HG03565 (cell line): ENCODE results near the gene IMMP1L.
A peak's percentile ranks its signal among the peaks of the same experiment; 100 is the strongest.
"Not testable (repeated sequence)": the region's sequence is repeated elsewhere in the genome, so short reads cannot be mapped to it uniquely, and the experiment has no call there.

Source experiments
- ATAC-seq: cut with Tn5 transposase; IDR thresholded peaks from one replicate; pipeline ENCODE4 v1.9.1; 2021; ENCODE audit warnings: mild to moderate bottlenecking, moderate library complexity; ENCODE audit not compliant: unreplicated experiment

The IMMP1L gene, protein sequence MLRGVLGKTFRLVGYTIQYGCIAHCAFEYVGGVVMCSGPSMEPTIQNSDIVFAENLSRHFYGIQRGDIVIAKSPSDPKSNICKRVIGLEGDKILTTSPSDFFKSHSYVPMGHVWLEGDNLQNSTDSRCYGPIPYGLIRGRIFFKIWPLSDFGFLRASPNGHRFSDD

GRCh38 chr11:31509429-31510345 is at the start of gene IMMP1L, which contains the start of gene ELP4:
TSS of gene IMMP1L (minus strand) at chr11:31509622. CDS start at chr11:31463276, 46,346 bp downstream.
TSS of gene ELP4 (plus strand) at chr11:31509767. CDS start at chr11:31509785, 18 bp downstream.
- peak; percentile 99 for ATAC-seq

DNA sequence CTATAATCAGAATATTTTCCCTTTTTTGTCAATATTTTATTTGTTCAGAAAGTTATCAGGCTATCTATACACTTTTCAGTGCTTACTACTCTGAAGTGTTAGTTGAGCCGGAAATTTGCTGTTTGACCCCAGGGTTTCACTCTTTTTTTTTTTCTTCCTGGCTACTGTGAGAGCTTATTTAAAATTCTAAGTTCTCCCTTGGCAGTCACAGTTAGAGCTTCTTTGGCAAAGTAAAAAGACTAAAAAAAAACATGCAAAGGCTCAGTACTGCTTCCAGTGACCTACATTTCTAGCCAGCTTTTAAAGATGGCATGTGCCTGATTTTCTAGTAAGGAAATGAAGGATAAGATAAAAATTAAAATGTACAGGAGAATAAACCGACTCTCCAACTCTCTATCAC is 48.6 kb upstream of the IMMP1L start:
- ATAC-seq: no peak

- ATAC-seq: no peak
These were observed 46.5 kb upstream of the IMMP1L start for GRCh38 chr11:31555938-31556337.

- ATAC-seq: no peak
These were observed 33.4 kb upstream of the IMMP1L start for GRCh38 chr11:31542862-31543261.

DNA sequence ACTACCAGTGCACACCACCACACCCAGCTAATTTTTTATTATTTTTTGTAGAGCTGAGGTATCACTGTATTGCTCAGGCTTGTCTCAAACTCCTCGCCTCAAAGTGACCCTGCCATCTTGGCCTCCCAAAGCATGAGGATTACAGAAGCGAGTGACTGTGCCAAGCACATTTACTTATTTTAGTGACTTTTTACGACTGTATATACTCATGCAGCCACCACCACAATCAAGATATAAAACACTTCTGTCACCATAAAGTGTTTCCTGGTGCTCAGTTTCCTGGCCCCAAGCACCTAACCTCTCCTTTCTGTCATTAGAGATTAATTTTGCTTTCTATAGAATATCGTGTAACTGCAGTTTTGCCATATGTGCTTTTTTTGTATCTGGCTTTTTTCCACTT is 26.1 kb upstream of the IMMP1L start:
- no peak for ATAC-seq

DNA sequence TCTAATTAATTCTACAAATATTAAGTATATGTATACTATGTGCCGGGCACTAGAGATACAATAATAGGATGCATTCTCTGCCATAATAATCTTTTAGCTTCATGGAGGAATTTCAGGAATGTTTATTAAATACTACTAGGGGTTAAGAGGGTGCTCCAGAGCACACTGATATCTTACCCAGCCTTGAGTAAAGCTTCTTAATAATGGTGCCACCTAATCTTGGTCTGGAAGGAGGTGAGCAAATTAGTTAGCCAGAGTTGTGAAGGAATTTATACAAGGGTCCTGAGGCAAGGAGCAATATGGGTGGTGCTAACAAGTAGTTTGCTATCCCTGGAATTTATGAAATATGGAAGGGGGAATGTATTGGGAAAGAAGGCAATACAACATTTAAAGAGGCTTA is 21.9 kb upstream of the IMMP1L start:
- ATAC-seq: no peak

DNA sequence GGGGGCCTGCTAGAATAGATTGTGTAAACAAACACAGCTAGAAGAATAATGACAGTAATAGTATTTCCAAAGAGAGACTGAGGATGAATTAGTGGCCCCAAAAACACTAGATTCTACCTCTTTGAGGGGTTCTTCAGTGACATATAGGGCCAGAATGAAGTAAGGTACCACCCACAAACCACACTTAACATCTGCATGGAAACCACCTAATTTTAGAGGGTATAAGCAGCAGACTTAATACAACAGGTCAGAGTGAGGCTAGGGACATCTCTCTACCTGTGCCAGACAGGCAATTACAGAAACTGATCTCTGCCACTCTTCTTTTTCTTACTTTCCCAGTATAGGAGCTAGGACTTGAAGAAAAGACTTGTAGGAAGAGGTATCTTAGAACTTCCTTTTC is 20.3 kb upstream of the IMMP1L start:
- peak; percentile 60 for ATAC-seq

DNA sequence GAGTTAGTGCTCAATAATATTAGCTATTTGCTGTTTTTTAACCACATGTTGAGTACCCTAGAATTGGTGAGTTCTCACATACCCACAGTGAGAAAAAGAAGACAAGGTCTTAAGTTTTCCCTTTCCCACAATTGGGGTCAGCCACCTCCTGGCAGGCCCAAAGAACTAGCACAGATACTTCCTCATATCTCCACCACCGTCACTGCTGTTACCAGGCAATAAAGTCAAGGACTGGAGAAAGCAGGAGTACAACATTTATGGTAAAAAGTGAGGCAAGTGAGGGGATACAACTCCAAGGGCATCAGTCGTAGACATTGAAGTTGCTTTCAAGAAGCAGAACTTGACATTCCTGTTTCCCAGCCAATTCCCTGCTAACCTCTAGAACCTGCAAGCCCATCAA is 19.8 kb upstream of the IMMP1L start:
- no peak for ATAC-seq

- ATAC-seq: no peak
These were observed 12.2 kb upstream of the IMMP1L start for GRCh38 chr11:31521497-31522150.

GRCh38 chr11:31512117-31512516 is 2.7 kb upstream of the IMMP1L start:
- ATAC-seq: no peak

DNA sequence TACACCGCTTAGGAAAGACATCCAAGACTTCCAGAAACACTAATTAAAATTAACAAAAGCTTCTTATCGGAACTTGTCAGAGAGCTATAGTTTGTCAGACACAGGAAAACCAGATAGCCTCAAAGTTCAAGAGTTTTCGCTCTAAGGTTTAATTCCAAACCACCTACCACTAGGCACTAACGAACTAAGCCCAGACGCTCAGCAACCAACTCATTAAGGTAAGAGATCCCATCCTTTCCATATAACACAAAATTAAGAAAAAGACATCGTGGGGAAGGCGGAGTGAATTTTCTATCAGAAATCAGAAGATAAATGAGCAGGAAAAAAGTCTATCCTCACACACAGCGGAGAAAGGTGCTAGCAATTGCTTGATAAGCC is 382 bp downstream of the IMMP1L start:
- ATAC-seq: no peak

GRCh38 chr11:31500560-31500959 is 8.9 kb downstream of the IMMP1L start:
- ATAC-seq: no peak

GRCh38 chr11:31499576-31500178 is 9.7 kb downstream of the IMMP1L start:
- ATAC-seq: no peak

DNA sequence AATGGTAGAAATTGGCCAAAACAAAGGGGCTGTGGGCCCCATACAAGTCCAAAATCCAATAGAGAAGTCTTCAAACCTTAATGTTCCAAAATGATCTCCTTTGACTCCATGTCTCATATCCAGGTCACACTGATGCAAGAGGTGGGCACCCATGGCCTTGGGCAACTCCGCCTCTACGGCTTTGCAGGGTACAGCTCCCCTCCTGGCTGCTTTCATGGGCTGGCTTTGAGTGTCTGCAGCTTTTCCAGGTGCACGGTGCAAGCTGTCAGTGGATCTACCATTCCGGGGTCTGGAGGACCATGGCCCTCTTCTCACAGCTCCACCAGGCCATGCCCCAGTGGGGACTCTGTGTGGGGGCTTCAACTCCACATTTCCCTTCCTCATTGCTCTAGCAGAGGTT is 15.7 kb downstream of the IMMP1L start:
- ATAC-seq: not testable (repeated sequence)

DNA sequence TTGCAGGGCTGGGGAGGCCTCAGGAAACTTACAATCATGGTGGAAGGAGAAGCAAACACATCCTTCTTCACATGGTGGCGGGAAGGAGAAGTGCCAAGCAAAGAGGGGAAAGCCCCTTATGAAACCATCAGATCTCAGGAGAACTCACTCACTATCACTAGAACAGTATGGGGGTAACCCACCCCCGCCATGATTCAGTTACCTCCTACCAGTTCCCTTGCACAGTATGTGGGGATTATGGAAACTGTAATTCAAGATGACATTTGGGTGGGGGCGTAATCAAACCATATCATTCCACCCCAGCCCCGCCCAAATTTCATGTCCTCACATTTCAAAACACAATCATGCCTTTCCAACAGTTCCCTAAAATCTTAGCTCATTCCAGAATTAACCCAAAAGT is 16.2 kb downstream of the IMMP1L start:
- ATAC-seq: no peak

DNA sequence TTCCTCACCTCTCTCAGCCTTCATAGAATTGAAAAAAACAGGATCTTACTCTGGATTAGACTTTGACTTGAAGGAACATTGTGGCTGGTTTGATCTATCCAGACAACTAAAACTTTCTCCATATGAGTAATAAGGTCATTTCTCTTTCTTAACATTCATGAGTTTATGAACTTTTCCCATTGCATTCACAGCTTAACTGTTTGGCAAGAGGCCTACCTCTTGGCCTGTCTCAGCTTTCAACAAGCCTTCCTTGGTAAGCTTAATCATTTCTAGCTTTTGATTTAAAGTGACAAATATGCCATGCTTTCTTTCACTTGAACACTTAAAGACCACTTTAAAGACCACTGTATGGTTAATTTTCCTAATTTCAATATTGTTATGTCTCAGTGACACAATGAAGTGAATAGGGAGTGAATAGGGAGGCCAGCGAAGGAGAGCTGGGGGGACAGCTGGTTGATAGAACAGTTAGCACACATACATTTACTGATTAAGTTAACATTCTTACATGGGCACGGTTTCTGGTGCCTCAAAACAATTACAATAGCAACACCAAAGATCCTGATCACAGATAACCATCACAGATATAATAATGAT is 17.0 kb downstream of the IMMP1L start:
- ATAC-seq: no peak

DNA sequence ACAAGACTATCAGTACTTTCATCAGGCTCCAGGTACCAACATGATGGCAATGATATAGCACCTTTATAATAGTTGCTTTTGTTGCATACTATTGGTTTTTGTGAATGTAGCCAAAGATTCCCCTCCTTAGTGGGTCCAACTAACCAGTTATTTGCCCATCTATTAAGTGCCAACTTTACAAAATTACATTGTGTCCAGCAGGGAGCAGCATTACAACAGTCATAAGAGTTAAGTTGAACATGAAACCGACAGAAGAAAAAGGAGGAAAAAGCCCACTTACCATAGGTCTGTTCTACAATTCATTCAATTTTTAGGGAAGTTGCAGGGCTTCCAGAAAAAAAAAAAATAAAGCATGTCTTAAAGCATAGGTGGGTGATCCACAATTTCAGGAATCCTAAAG is 21.6 kb downstream of the IMMP1L start:
- ATAC-seq: no peak

DNA sequence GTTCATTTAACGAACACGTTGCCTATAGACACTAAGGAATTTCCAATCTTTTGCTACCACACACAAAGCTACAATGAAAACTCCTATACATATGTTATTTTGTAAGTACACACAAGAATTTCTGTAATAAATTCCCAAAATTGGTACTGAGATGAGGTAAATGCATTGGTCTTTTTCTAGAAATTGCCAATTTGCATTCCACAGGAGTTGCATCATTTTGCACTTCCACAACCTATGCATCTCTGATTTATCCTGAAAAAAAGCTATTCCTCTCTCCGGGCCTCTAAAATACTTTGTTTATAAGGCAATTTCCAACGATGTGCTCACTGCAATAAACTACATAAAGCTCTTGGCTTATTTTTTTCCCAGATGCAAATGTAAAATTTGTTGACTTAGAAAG is 24.9 kb downstream of the IMMP1L start:
- no peak for ATAC-seq

- ATAC-seq: no peak
These were observed 28.5 kb downstream of the IMMP1L start for GRCh38 chr11:31480930-31481329.

DNA sequence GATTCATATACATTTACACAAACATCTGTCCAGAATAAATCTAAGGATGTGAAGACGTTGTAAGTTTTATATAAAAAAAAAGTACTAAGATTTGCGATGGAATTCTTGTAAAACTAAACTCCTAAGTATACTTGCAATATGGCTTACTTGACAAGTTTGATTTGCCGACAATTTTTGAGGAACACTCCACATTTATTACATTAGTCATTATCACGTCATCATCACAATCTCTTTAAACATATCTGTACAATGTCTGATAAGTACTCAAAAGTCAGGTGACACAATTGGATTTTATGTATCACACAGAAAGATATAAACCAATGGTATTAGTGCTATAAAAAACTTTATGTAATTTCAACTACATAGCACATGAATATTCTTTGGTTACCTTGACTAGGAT is 30.4 kb downstream of the IMMP1L start:
- no peak for ATAC-seq

DNA sequence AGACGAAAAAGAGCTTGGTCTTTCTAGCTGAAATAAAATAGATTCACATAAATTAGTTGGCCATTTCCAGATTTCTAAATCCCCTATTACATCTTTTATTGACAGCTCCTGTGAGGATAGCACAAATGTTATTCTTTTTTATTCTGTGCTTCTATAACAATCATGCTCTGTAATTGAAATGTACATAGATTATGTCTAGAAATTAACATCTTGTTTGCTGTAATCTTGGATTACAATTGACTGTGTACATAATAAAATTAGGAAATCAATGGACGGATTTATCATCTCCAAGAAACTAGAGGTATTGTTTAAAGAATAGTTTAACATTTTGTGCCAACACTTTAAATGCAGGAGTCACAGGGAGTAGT is 31.2 kb downstream of the IMMP1L start:
- ATAC-seq: no peak
